Memory B cell (primary cell): ENCODE results near the gene HAPLN3.

Experiments used
- ATAC-seq: fragments of 150-1000 bp; cut with Tn5 transposase; 2 replicates; pipeline ENCODE4 v1.10.0; 2021; ENCODE audit warnings: low read depth, mild to moderate bottlenecking, moderate library complexity
- DNase-seq, 2 donors: peaks; one replicate each; pipeline ENCODE4 v3.0.0; 2022; ENCODE audit warnings: low spot score in 2 of 2
- H3K27ac Mint-ChIP-seq: one replicate; pipeline ENCODE4 v1.8.0; 2022; ENCODE audit warnings: mild to moderate bottlenecking, moderate library complexity, mixed read lengths
- H3K27me3 Mint-ChIP-seq: one replicate; pipeline ENCODE4 v1.8.0; 2022; ENCODE audit warnings: mixed read lengths
- H3K36me3 Mint-ChIP-seq: one replicate; pipeline ENCODE4 v1.8.0; 2022; ENCODE audit warnings: mild to moderate bottlenecking, mixed read lengths
- H3K4me1 Mint-ChIP-seq: one replicate; pipeline ENCODE4 v1.8.0; 2022; ENCODE audit warnings: mixed read lengths
- H3K4me3 Mint-ChIP-seq: one replicate; pipeline ENCODE4 v1.8.0; 2022; ENCODE audit warnings: mild to moderate bottlenecking, moderate library complexity, mixed read lengths
- H3K9me3 Mint-ChIP-seq: one replicate; pipeline ENCODE4 v1.8.0; 2022; ENCODE audit warnings: mixed read lengths

The HAPLN3 gene

GRCh38 chr15:88920186-88920891, 25.0 kb upstream of the HAPLN3 start:
- Mint-ChIP-seq H3K27ac (no peak overlapping the region), H3K27me3 (peaks cover 24% of the 10 kb centered on the region), H3K9me3 (no peaks in the 10 kb centered on the region), H3K36me3 (no peaks in the 10 kb centered on the region), H3K4me1 (peaks cover 4% of the 10 kb centered on the region), H3K4me3 (no peak overlapping the region)
- ATAC-seq (no peak), DNase-seq (no peak)

GRCh38 chr15:88918738-88919137, 23.4 kb upstream of the HAPLN3 start:
- H3K4me3 Mint-ChIP-seq: no peak overlapping the region
- H3K36me3 Mint-ChIP-seq: no peaks in the 10 kb centered on the region
- peaks cover 6% of the 10 kb centered on the region for H3K4me1 Mint-ChIP-seq
- H3K27me3 Mint-ChIP-seq: peaks cover 24% of the 10 kb centered on the region
- no peak overlapping the region for H3K27ac Mint-ChIP-seq
- ATAC-seq (no peak), DNase-seq (no peak)
- H3K9me3 Mint-ChIP-seq: no peaks in the 10 kb centered on the region

GRCh38 chr15:88917760-88918159, 22.4 kb upstream of the HAPLN3 start:
- DNase-seq: no peak
- H3K9me3 Mint-ChIP-seq: no peaks in the 10 kb centered on the region
- no peak overlapping the region for H3K27ac Mint-ChIP-seq
- no peak overlapping the region for H3K4me3 Mint-ChIP-seq
- H3K36me3 Mint-ChIP-seq: no peaks in the 10 kb centered on the region
- peaks cover 24% of the 10 kb centered on the region for H3K27me3 Mint-ChIP-seq
- peaks cover 11% of the 10 kb centered on the region for H3K4me1 Mint-ChIP-seq
- no peak for ATAC-seq

GRCh38 chr15:88915354-88915753, 20.0 kb upstream of the HAPLN3 start:
- H3K36me3 Mint-ChIP-seq: no peaks in the 10 kb centered on the region
- ATAC-seq: no peak
- no peak overlapping the region for H3K27ac Mint-ChIP-seq
- H3K9me3 Mint-ChIP-seq: no peaks in the 10 kb centered on the region
- no peak overlapping the region for H3K4me3 Mint-ChIP-seq
- H3K27me3 Mint-ChIP-seq: peaks cover 16% of the 10 kb centered on the region
- H3K4me1 Mint-ChIP-seq: peaks cover 16% of the 10 kb centered on the region
- no peak for DNase-seq

GRCh38 chr15:88913850-88914169, 18.5 kb upstream of the HAPLN3 start:
- Mint-ChIP-seq H3K27ac (peak overlapping the region; percentile 71), H3K9me3 (no peaks in the 10 kb centered on the region), H3K27me3 (peaks cover 9% of the 10 kb centered on the region), H3K4me1 (peaks cover 18% of the 10 kb centered on the region), H3K36me3 (no peaks in the 10 kb centered on the region), H3K4me3 (peak overlapping the region; percentile 96)
- DNase-seq: no peak
- no peak for ATAC-seq

GRCh38 chr15:88913017-88913849, 17.9 kb upstream of the HAPLN3 start, which contains the start of gene MFGE8:
Gene MFGE8 (minus strand): TSS chr15:88913379. CDS start chr15:88913319, 60 bp downstream.
- peak within 1 kb of the TSS; percentile 71 for H3K27ac Mint-ChIP-seq
- H3K9me3 Mint-ChIP-seq: no peaks in the 10 kb centered on the region
- peak within 1 kb of the TSS; percentile 96 for H3K4me3 Mint-ChIP-seq
- ATAC-seq: peak; percentile 77
- H3K4me1 Mint-ChIP-seq: peaks cover 16% of the 10 kb centered on the region
- DNase-seq: peak; percentile 20 to 50
- peaks cover 7% of the 10 kb centered on the region for H3K27me3 Mint-ChIP-seq
- H3K36me3 Mint-ChIP-seq: no peaks in the 10 kb centered on the region

GRCh38 chr15:88912500-88912921, 17.2 kb upstream of the HAPLN3 start:
- H3K36me3 Mint-ChIP-seq: no peaks in the 10 kb centered on the region
- H3K27me3 Mint-ChIP-seq: peaks cover 7% of the 10 kb centered on the region
- no peak overlapping the region for H3K27ac Mint-ChIP-seq
- H3K4me3 Mint-ChIP-seq: peak overlapping the region; percentile 96
- DNase-seq: no peak
- H3K4me1 Mint-ChIP-seq: peaks cover 16% of the 10 kb centered on the region
- no peaks in the 10 kb centered on the region for H3K9me3 Mint-ChIP-seq
- no peak for ATAC-seq

GRCh38 chr15:88911766-88912118, 16.4 kb upstream of the HAPLN3 start:
- Mint-ChIP-seq H3K27me3 (peaks cover 7% of the 10 kb centered on the region), H3K27ac (no peak overlapping the region), H3K4me3 (no peak overlapping the region), H3K4me1 (peaks cover 16% of the 10 kb centered on the region), H3K9me3 (no peaks in the 10 kb centered on the region), H3K36me3 (no peaks in the 10 kb centered on the region)
- DNase-seq (no peak), ATAC-seq (no peak)

GRCh38 chr15:88909956-88910831, 14.8 kb upstream of the HAPLN3 start:
- Mint-ChIP-seq H3K27me3 (peaks cover 3% of the 10 kb centered on the region), H3K36me3 (peaks cover 1% of the 10 kb centered on the region), H3K4me1 (peaks cover 16% of the 10 kb centered on the region), H3K4me3 (no peak overlapping the region), H3K27ac (peak overlapping the region; percentile 12), H3K9me3 (no peaks in the 10 kb centered on the region)
- ATAC-seq: no peak
- DNase-seq: no peak

- Mint-ChIP-seq H3K27me3 (peaks cover 3% of the 10 kb centered on the region), H3K9me3 (no peaks in the 10 kb centered on the region), H3K27ac (no peak overlapping the region), H3K4me1 (peaks cover 21% of the 10 kb centered on the region), H3K36me3 (peaks cover 1% of the 10 kb centered on the region), H3K4me3 (no peak overlapping the region)
- DNase-seq (no peak), ATAC-seq (no peak)
Measured at GRCh38 chr15:88908697-88909621, 13.6 kb upstream of the HAPLN3 start.

GRCh38 chr15:88908123-88908522, 12.8 kb upstream of the HAPLN3 start:
- H3K9me3 Mint-ChIP-seq: no peaks in the 10 kb centered on the region
- no peak for ATAC-seq
- H3K27ac Mint-ChIP-seq: no peak overlapping the region
- H3K27me3 Mint-ChIP-seq: peaks cover 4% of the 10 kb centered on the region
- DNase-seq: no peak
- peaks cover 14% of the 10 kb centered on the region for H3K4me1 Mint-ChIP-seq
- peaks cover 1% of the 10 kb centered on the region for H3K36me3 Mint-ChIP-seq
- H3K4me3 Mint-ChIP-seq: no peak overlapping the region

- ATAC-seq: no peak
- Mint-ChIP-seq H3K4me1 (peaks cover 14% of the 10 kb centered on the region), H3K36me3 (peaks cover 1% of the 10 kb centered on the region), H3K4me3 (no peak overlapping the region), H3K27me3 (peaks cover 4% of the 10 kb centered on the region), H3K9me3 (no peaks in the 10 kb centered on the region), H3K27ac (no peak overlapping the region)
- no peak for DNase-seq
Measured at GRCh38 chr15:88907111-88907510, 11.8 kb upstream of the HAPLN3 start.

GRCh38 chr15:88906551-88906950, 11.2 kb upstream of the HAPLN3 start:
- Mint-ChIP-seq H3K4me1 (peaks cover 14% of the 10 kb centered on the region), H3K9me3 (no peaks in the 10 kb centered on the region), H3K27ac (no peak overlapping the region), H3K4me3 (no peak overlapping the region), H3K36me3 (peaks cover 1% of the 10 kb centered on the region), H3K27me3 (peaks cover 6% of the 10 kb centered on the region)
- DNase-seq: no peak
- ATAC-seq: no peak
